Measurements from ENCODE around the gene PRSS23.

The PRSS23 gene

DNA sequence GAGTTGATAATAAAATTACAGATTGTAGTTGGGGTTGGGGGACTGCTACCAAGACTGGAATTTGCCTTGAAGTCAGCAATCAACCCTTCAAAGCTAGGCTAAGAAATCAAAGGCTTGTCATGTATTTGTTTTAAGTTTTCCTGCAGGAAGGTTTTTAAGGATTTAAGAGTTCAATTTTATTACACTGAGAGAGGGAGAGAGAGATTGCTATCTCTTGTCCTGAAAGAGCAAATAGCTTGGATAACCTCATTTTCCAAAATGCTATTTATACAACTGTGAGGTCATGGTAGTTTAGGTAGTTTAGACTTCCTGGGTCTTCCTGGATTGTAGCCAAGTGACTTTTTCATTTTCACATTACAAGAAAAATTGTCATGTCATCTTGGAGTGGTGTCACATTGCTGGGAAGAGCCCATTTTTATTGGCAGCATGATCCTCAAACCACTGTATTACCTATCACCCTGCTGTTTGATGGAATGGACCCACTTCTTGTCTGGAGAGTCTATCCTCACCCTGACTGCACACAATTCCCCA lies 10.1 kb upstream of the PRSS23 start:
- FAIRE-seq (no peak), DNase-seq (ENCODE audit: insufficient read length, low spot score) (no peak)

DNA sequence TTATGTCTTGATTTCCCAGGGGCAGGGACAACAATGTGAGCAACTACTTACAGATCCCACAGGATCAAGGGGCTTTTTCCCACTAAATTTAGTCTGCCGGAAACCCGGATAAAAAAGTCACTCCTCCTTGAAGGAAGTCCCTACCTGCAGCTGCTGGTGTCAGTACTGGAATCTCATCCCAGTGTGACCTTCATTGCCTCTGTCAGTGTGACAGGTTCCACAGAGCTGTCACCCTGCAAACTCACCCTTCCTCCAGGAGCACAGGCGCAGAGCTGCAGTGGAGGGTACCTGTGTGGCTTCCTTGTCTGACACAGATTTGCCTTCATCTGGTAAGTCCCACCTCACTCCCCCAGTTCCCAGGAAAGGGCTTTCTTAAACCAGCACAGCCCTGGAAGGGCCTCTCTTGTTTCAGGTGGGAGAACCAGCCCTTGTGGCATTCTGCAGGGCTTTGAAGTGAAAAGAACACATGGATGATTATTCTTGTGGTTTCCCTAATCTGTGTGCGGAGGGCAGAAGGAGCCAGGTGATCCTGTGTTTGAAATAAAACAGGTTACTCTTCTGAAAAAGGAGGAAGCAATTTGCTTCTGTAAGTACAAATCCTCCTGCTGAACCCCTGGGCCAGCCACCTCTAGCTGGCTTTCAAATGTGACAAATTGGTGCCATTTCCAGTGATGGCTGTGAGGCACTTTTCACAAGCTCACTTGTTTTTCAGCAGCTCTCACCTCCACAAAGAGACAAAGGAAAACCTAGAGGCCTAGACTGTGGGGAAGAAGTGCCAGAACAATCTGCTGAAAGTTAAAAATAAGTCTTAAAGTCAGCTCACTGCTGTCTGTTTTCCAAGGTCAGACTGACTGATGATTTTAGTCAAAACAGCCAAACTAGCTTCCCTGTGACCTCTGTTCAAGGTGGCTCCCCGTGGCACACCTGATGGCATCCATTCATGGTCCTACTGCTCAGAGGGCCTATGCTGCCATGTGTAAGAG lies 9.2 kb upstream of the PRSS23 start:
- DNase-seq (ENCODE audit: insufficient read length, low spot score), result no peak
- no peak for FAIRE-seq

DNA sequence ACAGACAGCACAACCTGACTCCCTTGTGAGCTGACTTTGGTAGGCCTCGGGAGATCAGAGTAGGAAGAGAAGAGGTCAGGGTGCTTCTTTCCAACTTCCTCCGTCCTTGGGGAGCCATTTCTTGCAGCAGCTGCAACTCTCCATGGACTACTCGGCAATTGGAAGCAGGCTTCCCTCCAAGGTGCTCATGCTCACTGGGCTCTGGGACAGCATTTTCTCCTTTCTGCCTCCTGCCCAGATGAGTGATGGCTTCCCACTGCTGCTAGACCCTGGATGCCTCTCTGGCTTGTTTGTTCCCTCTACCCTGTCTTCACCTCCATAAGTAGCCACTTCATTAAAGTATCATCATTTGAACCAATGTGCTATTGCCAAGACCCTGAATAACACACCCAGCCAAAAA lies 8.2 kb upstream of the PRSS23 start:
- FAIRE-seq (no peak), DNase-seq (ENCODE audit: insufficient read length, low spot score) (no peak)

GRCh38 chr11:86793307-86793706 lies 7.0 kb upstream of the PRSS23 start:
- no peak for DNase-seq (ENCODE audit: insufficient read length, low spot score)
- no peak for FAIRE-seq

DNA sequence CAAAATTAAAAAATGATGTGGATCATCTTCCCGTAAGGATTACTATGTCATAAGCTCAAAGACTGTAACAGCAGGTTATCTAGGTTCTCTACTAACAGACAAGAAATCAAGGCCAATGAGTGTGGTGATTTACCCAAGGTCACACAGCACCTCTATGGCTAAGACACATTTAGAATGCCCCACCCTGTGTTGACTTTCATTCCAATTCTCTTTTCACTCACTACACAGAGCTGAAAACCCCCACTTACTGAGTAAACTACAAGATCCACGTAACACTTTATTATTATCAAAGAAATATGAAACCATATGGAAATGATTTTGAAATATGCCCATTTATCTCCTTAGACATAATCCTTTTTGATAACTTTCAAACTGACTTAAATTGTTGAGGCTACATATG lies 4.8 kb upstream of the PRSS23 start:
- FAIRE-seq, result no peak
- DNase-seq (ENCODE audit: insufficient read length, low spot score), result no peak

DNA sequence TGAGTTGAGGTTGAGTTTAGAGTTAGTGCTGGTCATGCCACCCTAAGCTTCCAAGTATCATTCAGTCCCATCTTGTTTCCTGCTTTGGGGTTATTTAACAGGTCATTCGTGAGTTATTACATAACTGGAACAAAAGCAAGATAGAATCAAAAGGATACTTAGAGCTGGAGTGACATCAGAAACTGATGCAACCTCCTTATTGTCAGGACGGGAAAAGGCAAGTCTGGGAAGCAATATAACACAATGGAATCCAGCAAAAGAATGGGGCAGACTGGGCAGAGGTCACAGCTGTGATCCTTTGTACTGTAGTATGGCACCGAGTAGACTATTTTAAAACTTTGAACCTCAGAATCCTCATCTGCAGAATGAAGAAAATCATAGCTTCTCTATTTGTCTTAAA lies 4.4 kb upstream of the PRSS23 start:
- FAIRE-seq, result no peak

DNA sequence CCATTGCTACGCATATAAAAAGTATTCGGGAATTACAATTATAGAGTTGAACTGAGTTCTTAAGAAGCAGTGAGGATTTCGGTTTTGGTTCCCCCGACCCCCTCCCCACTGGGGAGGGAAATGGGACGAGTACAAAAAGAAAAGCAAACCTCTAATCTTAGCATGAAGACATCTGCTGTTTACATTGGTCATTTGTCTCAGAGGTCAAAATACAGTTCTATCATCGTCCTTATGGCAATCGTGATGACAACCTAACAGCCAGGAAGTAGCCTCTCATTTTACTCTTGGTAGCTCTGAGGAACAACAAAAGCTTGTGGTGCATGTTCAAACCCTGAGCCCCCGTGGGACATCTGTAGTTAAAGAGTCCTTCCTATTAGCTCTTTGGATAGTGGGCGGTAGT lies 3.2 kb upstream of the PRSS23 start:
- DNase-seq (ENCODE audit: insufficient read length, low spot score) (no peak), FAIRE-seq (no peak)

More for the DNA sequence above, 4.4 kb upstream of the PRSS23 start:
- no peak for DNase-seq (ENCODE audit: insufficient read length, low spot score)

- FAIRE-seq, result no peak
Observed at GRCh38 chr11:86798988-86799387, 1.4 kb upstream of the PRSS23 start.

DNA sequence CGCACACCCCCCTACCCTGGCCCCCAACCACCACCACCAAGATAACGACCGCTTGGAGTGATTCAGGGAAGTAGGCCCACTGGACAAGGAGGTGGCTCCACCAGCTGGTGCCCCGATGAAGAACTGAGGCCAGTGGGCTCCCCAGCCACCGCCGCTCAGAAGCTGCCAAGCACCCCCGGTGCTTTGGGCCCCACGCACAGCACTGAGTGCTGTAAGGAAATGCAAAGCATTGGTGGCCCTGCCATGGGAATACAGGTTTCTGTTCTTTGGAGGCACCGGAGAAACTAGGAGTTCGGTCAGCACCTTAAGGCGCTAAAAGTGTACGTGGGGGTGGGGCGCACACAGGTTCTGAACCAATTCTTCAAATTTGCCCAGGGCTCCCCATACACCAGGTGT lies 664 bp upstream of the PRSS23 start:
- FAIRE-seq, result no peak

More at GRCh38 chr11:86798988-86799387, 1.4 kb upstream of the PRSS23 start:
- DNase-seq (ENCODE audit: insufficient read length, low spot score), result no peak

GRCh38 chr11:86800960-86801272 lies 574 bp downstream of the PRSS23 start:
- DNase-seq (ENCODE audit: insufficient read length, low spot score), result no peak
- no peak for FAIRE-seq

More for the DNA sequence above, 664 bp upstream of the PRSS23 start:
- DNase-seq (ENCODE audit: insufficient read length, low spot score), result no peak

DNA sequence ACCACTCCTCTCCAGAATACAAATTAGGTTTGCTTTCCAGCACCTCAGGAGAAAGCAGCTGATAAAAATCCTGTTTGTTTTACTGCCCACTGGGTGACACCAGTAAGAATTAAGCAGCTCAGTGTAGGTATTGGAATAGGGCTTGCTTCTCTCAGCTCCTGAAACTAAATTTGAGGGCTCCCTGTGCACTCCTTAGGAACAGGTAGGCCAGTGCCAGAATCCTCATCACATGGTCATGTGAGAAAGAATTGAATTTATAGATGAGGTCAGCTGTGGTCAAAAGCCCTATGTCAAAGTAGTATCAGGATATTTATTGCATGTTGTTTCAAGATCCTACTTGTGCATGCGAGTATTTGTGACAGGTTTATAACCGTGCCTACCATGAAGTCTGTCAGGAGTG lies 1.0 kb downstream of the PRSS23 start:
- DNase-seq (ENCODE audit: insufficient read length, low spot score), result no peak
- no peak for FAIRE-seq

DNA sequence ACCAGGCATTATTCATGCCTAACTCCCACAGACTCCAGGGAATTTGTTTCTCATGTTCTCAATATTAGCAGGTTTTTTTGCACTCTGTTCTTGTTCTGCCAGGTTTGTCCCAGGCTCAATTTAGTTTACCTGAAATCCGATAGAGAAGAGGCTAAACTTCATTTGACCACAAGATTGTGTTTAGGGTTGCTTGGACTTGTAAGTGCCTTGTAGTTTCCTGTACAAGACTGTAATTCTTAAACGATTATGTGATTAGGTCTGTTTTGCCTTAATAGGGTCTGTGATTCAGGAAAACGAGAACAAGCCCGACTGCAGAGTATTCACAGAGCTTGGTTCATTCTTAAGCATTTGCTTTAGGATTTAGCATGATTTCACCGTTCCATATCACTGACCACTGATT lies 1.8 kb downstream of the PRSS23 start:
- no peak for FAIRE-seq
- no peak for DNase-seq (ENCODE audit: insufficient read length, low spot score)

- FAIRE-seq (no peak), DNase-seq (ENCODE audit: insufficient read length, low spot score) (no peak)
Observed at GRCh38 chr11:86802601-86803051, 2.3 kb downstream of the PRSS23 start.

- DNase-seq (ENCODE audit: insufficient read length, low spot score) (no peak), FAIRE-seq (no peak)
Observed at GRCh38 chr11:86803136-86804045, 3.0 kb downstream of the PRSS23 start.

- DNase-seq (ENCODE audit: insufficient read length, low spot score), result no peak
- no peak for FAIRE-seq
Observed at GRCh38 chr11:86804951-86805350, 4.6 kb downstream of the PRSS23 start.

GRCh38 chr11:86805873-86806310 lies 5.5 kb downstream of the PRSS23 start:
- FAIRE-seq (no peak), DNase-seq (ENCODE audit: insufficient read length, low spot score) (no peak)

GRCh38 chr11:86806903-86807302 lies 6.6 kb downstream of the PRSS23 start:
- FAIRE-seq, result no peak
- DNase-seq (ENCODE audit: insufficient read length, low spot score), result no peak

GRCh38 chr11:86807360-86807759 lies 7.0 kb downstream of the PRSS23 start:
- FAIRE-seq (no peak), DNase-seq (ENCODE audit: insufficient read length, low spot score) (no peak)

DNA sequence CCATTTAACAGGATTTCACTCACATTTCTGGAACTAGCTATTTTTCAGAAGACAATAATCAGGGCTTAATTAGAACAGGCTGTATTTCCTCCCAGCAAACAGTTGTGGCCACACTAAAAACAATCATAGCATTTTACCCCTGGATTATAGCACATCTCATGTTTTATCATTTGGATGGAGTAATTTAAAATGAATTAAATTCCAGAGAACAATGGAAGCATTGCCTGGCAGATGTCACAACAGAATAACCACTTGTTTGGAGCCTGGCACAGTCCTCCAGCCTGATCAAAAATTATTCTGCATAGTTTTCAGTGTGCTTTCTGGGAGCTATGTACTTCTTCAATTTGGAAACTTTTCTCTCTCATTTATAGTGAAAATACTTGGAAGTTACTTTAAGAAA lies 9.2 kb downstream of the PRSS23 start:
- no peak for FAIRE-seq
- no peak for DNase-seq (ENCODE audit: insufficient read length, low spot score)

GRCh38 chr11:86810288-86810687 lies 9.9 kb downstream of the PRSS23 start:
- no peak for DNase-seq (ENCODE audit: insufficient read length, low spot score)
- FAIRE-seq, result no peak

DNA sequence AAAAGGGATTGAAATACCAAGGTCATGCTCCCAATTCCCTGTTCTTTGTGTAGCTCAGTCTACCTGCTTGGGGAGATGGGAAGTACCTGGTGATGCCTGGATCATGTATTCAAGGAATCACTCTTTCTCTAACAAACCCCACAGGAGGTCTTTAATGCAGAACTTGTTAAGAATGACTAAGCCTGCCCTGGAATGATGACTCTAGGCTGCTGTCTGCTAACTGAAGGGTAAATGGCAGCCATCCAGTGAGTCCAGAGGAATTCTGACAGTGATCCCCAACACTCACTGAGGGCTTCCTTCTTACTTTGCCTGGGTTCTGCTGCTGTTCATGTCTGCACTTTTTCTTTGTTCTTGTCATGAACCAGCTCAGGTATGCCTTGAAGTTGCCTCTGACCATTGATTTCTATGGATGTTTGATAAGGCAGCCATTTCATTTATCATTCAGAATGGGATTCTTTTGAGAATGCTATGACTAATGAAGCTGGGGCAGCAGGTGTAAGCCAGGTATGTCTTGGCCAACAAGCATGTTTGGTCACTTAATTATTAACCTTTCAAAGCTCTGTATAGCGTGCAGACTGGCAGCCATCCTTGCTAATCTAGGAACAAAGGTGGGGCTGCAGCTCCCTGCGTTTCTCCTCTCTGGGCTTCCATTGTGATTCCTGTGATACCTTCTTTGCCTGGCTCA lies 11.4 kb downstream of the PRSS23 start:
- DNase-seq (ENCODE audit: insufficient read length, low spot score) (no peak), FAIRE-seq (no peak)
